Parathyroid adenoma (tissue), 2 donors: Measurements from ENCODE around the gene STXBP6.

Experiments used
- H2AFZ ChIP-seq: fragments of 300-600 bp; sonication (generic); one replicate; pipeline ENCODE4 v1.7.0; 2017; ENCODE audit warnings: antibody characterized with exemption, mild to moderate bottlenecking
- H3K27ac ChIP-seq: fragments of 300-600 bp; sonication (generic); one replicate; pipeline ENCODE4 v1.7.0; 2017
- H3K27me3 ChIP-seq: fragments of 300-600 bp; sonication (generic); one replicate; pipeline ENCODE4 v1.7.0; 2017; ENCODE audit warnings: low read length; ENCODE audit not compliant: control insufficient read depth, insufficient read depth
- H3K36me3 ChIP-seq: fragments of 300-600 bp; sonication (generic); one replicate; pipeline ENCODE4 v1.7.0; 2017; ENCODE audit warnings: low read length; ENCODE audit not compliant: control insufficient read depth, insufficient read depth
- H3K4me1 ChIP-seq: fragments of 300-600 bp; sonication (generic); one replicate; pipeline ENCODE4 v1.7.0; 2017; ENCODE audit warnings: control low read depth
- H3K4me2 ChIP-seq: fragments of 300-600 bp; sonication (generic); one replicate; pipeline ENCODE4 v1.7.0; 2017; ENCODE audit warnings: low read length
- H3K4me3 ChIP-seq: fragments of 300-600 bp; sonication (generic); one replicate; pipeline ENCODE4 v1.7.0; 2017; ENCODE audit warnings: low read depth, low read length
- H3K79me2 ChIP-seq: fragments of 300-600 bp; sonication (generic); one replicate; pipeline ENCODE4 v1.7.0; 2017; ENCODE audit warnings: control low read depth
- H3K9ac ChIP-seq: fragments of 300-600 bp; sonication (generic); one replicate; pipeline ENCODE4 v1.7.0; 2017; ENCODE audit warnings: mild to moderate bottlenecking
- H3K9me3 ChIP-seq: fragments of 300-600 bp; sonication (generic); one replicate; pipeline ENCODE4 v1.7.0; 2017; ENCODE audit warnings: low read length; ENCODE audit not compliant: control insufficient read depth
- CTCF ChIP-seq: fragments of 300-600 bp; sonication (generic); IDR thresholded peaks from one replicate; pipeline ENCODE4 v1.7.0; 2017; ENCODE audit warnings: antibody characterized with exemption, mild to moderate bottlenecking
- donor health status: primary hyperparathyroidism.

STXBP6 gene

GRCh38 chr14:24813819-24814259 lies 236.1 kb downstream of the STXBP6 start:
- H3K9ac ChIP-seq, result no peak overlapping the region
- H3K36me3 ChIP-seq, result no peaks in the 10 kb centered on the region
- H3K4me1 ChIP-seq, result no peaks in the 10 kb centered on the region
- no peaks in the 10 kb centered on the region for H3K79me2 ChIP-seq
- no peaks in the 10 kb centered on the region for H3K9me3 ChIP-seq
- no peak overlapping the region for H3K27ac ChIP-seq
- H2AFZ ChIP-seq, result no peak overlapping the region
- no peak overlapping the region for H3K4me3 ChIP-seq
- H3K4me2 ChIP-seq, result no peak overlapping the region
- no peaks in the 10 kb centered on the region for H3K27me3 ChIP-seq
- TF ChIP-seq CTCF, result no peak

GRCh38 chr14:24813089-24813815 lies 236.7 kb downstream of the STXBP6 start:
- TF ChIP-seq CTCF, result no peak
- no peak overlapping the region for H3K4me3 ChIP-seq
- H2AFZ ChIP-seq, result no peak overlapping the region
- no peaks in the 10 kb centered on the region for H3K9me3 ChIP-seq
- no peaks in the 10 kb centered on the region for H3K36me3 ChIP-seq
- H3K4me1 ChIP-seq, result no peaks in the 10 kb centered on the region
- H3K4me2 ChIP-seq, result no peak overlapping the region
- H3K27ac ChIP-seq, result no peak overlapping the region
- no peak overlapping the region for H3K9ac ChIP-seq
- no peaks in the 10 kb centered on the region for H3K79me2 ChIP-seq
- no peaks in the 10 kb centered on the region for H3K27me3 ChIP-seq

- Histone ChIP-seq H3K4me1 (no peaks in the 10 kb centered on the region), H2AFZ (no peak overlapping the region), H3K4me2 (no peak overlapping the region), H3K4me3 (no peak overlapping the region), H3K27ac (no peak overlapping the region), H3K9me3 (no peaks in the 10 kb centered on the region), H3K9ac (no peak overlapping the region), H3K27me3 (no peaks in the 10 kb centered on the region), H3K36me3 (no peaks in the 10 kb centered on the region), H3K79me2 (no peaks in the 10 kb centered on the region)
- no peak for TF ChIP-seq CTCF
Measured at GRCh38 chr14:24809135-24809534, 240.8 kb downstream of the STXBP6 start.

GRCh38 chr14:24808412-24808811 lies 241.5 kb downstream of the STXBP6 start:
- Histone ChIP-seq H3K9ac (no peak overlapping the region), H3K9me3 (no peaks in the 10 kb centered on the region), H2AFZ (no peak overlapping the region), H3K4me3 (no peak overlapping the region), H3K4me1 (no peaks in the 10 kb centered on the region), H3K79me2 (no peaks in the 10 kb centered on the region), H3K27me3 (no peaks in the 10 kb centered on the region), H3K36me3 (no peaks in the 10 kb centered on the region), H3K4me2 (no peak overlapping the region), H3K27ac (no peak overlapping the region)
- TF ChIP-seq CTCF, result no peak
